Gastrocnemius medialis (tissue), 4 donors: Measurements from ENCODE around the gene KCNH2. TPM values are rescaled to one million over a fixed set of nuclear protein-coding genes. Genes with fewer than 3 reads are reported as not detected.

Experiments used
- ATAC-seq, 2 donors: fragments of 150-250 bp; one replicate each; pipeline ENCODE4 v1.9.1; 2016
- DNase-seq, 2 donors: peaks; one replicate each; pipeline ENCODE4 v3.0.0-alpha.2; 2019
- H3K27ac ChIP-seq, 4 donors: fragments of 200-600 bp; sonication (generic); 1 replicate in 1 of 4; 2 replicates in 3 of 4; pipeline ENCODE4 v1.5.1; 2016 to 2018; ENCODE audit warnings: mild to moderate bottlenecking in 2 of 4, moderate library complexity in 1 of 4
- H3K27me3 ChIP-seq, 3 donors: fragments of 200-600 bp; sonication (generic) in 2 of 3; 1 replicate in 1 of 3; 2 replicates in 2 of 3; pipeline versions ENCODE4 v1.5.1 to v1.6.0; 2016 to 2019; ENCODE audit warnings: mild to moderate bottlenecking in 1 of 3, moderate library complexity in 1 of 3
- H3K36me3 ChIP-seq, 2 donors: fragments of 200-600 bp; sonication (generic) in 1 of 2; one replicate each; pipeline ENCODE4 v1.5.1; 2017 to 2018
- H3K4me1 ChIP-seq, 2 donors: fragments of 200-600 bp; sonication (generic) in 1 of 2; one replicate each; pipeline ENCODE4 v1.5.1; 2016 to 2017; ENCODE audit warnings: mild to moderate bottlenecking in 2 of 2
- H3K4me3 ChIP-seq, 4 donors: fragments of 200-600 bp; sonication (generic) in 3 of 4; 1 replicate in 1 of 4; 2 replicates in 3 of 4; pipeline ENCODE4 v1.5.1; 2016 to 2019; ENCODE audit warnings: mild to moderate bottlenecking in 2 of 4
- H3K9me3 ChIP-seq, 3 donors: fragments of 200-600 bp; sonication (generic) in 2 of 3; 1 replicate in 1 of 3; 2 replicates in 2 of 3; pipeline ENCODE4 v1.5.1; 2016 to 2019
- CTCF ChIP-seq, 5 experiments: fragments of 450-650 bp in 3 of 5; fragments of 200-600 bp in 2 of 5; sonication (generic) in 2 of 5; IDR thresholded peaks in 4 of 5; conservative IDR thresholded peaks in 1 of 5; 1 replicate in 4 of 5; 2 replicates in 1 of 5; pipeline ENCODE4 v1.5.1; 2016 to 2019; ENCODE audit warnings: antibody characterized with exemption in 5 of 5, mild to moderate bottlenecking in 3 of 5, moderate library complexity in 3 of 5
- POLR2A ChIP-seq, 2 donors: fragments of 450-650 bp; IDR thresholded peaks; one replicate each; pipeline ENCODE4 v1.6.1; 2017; ENCODE audit warnings: antibody characterized with exemption in 2 of 2, mild to moderate bottlenecking in 2 of 2, moderate library complexity in 2 of 2
- in situ Hi-C, 4 donors: fragments of 200-750 bp; cut with MboI; loops; one replicate each; pipeline versions ENCODE4 v1.15.0 to v1.8.0; 2017; ENCODE audit warnings: low sequenced_read_pairs in 4 of 4
- intact Hi-C: fragments of 100-400 bp; cut with DNase I; formaldehyde crosslinking; loops from one replicate; pipeline ENCODE4 v1.15.1; 2023; ENCODE audit warnings: low total_unique reads
- total RNA-seq, 4 donors: library from RNA; depleted of rRNA; stranded (reverse); fragments of >200 nt; gene quantifications; one replicate each; pipeline versions ENCODE4 v1.1.0 to v1.2.3, GENCODE V29; 2016

The KCNH2 gene
- total RNA-seq, 4 donors from 2014 or later = 0.19 to 1.00 (median 0.46) TPM; not detected in 1

GRCh38 chr7:150954201-150954985 lies 23.7 kb downstream of the KCNH2 start:
- no peaks in the 10 kb centered on the region for H3K36me3 ChIP-seq
- no peak for TF ChIP-seq CTCF (IDR thresholded peaks at IDR 0.05 in 4 of 5, conservative IDR thresholded peaks at IDR 0.05 in 1 of 5)
- TF ChIP-seq POLR2A (IDR thresholded peaks at IDR 0.05) = no peak
- no peak overlapping the region for H3K4me3 ChIP-seq
- no peaks in the 10 kb centered on the region for H3K9me3 ChIP-seq
- H3K4me1 ChIP-seq = peaks cover 0 to 6% of the 10 kb centered on the region in 2 donors
- no peaks in the 10 kb centered on the region for H3K27me3 ChIP-seq
- in situ Hi-C loops = no loop called here
- no peak overlapping the region for H3K27ac ChIP-seq
- ATAC-seq (no peak), DNase-seq (no peak)
- intact Hi-C loops = no loop called here

- H3K27ac ChIP-seq = no peak overlapping the region
- H3K9me3 ChIP-seq = no peaks in the 10 kb centered on the region
- TF ChIP-seq CTCF (IDR thresholded peaks at IDR 0.05 in 4 of 5, conservative IDR thresholded peaks at IDR 0.05 in 1 of 5) (no peak), POLR2A (IDR thresholded peaks at IDR 0.05) (no peak)
- H3K4me3 ChIP-seq = no peak overlapping the region
- H3K27me3 ChIP-seq = no peaks in the 10 kb centered on the region
- in situ Hi-C loops = no loop called here
- DNase-seq = no peak
- ATAC-seq = no peak
- peaks cover 0 to 6% of the 10 kb centered on the region in 2 donors for H3K4me1 ChIP-seq
- intact Hi-C loops = no loop called here
- no peaks in the 10 kb centered on the region for H3K36me3 ChIP-seq
Measured at GRCh38 chr7:150953061-150953997, 24.8 kb downstream of the KCNH2 start.

- H3K4me3 ChIP-seq = no peak overlapping the region
- no peaks in the 10 kb centered on the region for H3K36me3 ChIP-seq
- intact Hi-C loops = no loop called here
- no peaks in the 10 kb centered on the region for H3K9me3 ChIP-seq
- TF ChIP-seq CTCF (IDR thresholded peaks at IDR 0.05 in 4 of 5, conservative IDR thresholded peaks at IDR 0.05 in 1 of 5) (no peak), POLR2A (IDR thresholded peaks at IDR 0.05) (no peak)
- no peak overlapping the region for H3K27ac ChIP-seq
- H3K27me3 ChIP-seq = no peaks in the 10 kb centered on the region
- ATAC-seq (no peak), DNase-seq (no peak)
- peaks cover 0 to 6% of the 10 kb centered on the region in 2 donors for H3K4me1 ChIP-seq
- in situ Hi-C loops = no loop called here
Measured at GRCh38 chr7:150952331-150953050, 25.6 kb downstream of the KCNH2 start.

- in situ Hi-C loops (no loop called here), intact Hi-C loops (no loop called here)
- no peak overlapping the region for H3K27ac ChIP-seq
- ATAC-seq = no peak
- H3K9me3 ChIP-seq = no peaks in the 10 kb centered on the region
- TF ChIP-seq POLR2A (IDR thresholded peaks at IDR 0.05) (no peak), CTCF (IDR thresholded peaks at IDR 0.05 in 4 of 5, conservative IDR thresholded peaks at IDR 0.05 in 1 of 5) (no peak)
- peaks cover 0 to 6% of the 10 kb centered on the region in 2 donors for H3K4me1 ChIP-seq
- H3K4me3 ChIP-seq = no peak overlapping the region
- no peaks in the 10 kb centered on the region for H3K36me3 ChIP-seq
- DNase-seq = no peak
- H3K27me3 ChIP-seq = no peaks in the 10 kb centered on the region
Measured at GRCh38 chr7:150951521-150951920, 26.6 kb downstream of the KCNH2 start.
